ENCODE data around the gene ZNF865.
A peak's percentile ranks its signal among the peaks of the same experiment; 100 is the strongest.

Gene ZNF865

GRCh38 chr19:55586976-55587668 is 18.3 kb upstream of the ZNF865 start:
- DNase-seq (ENCODE audit: low spot score), result peak; percentile 89

GRCh38 chr19:55588738-55589137 is 16.7 kb upstream of the ZNF865 start:
- no peak for DNase-seq (ENCODE audit: low spot score)

GRCh38 chr19:55590109-55590508 is 15.3 kb upstream of the ZNF865 start:
- no peak for DNase-seq (ENCODE audit: low spot score)

- no peak for DNase-seq (ENCODE audit: low spot score)
These were observed 14.8 kb upstream of the ZNF865 start for GRCh38 chr19:55590617-55591016.

- no peak for DNase-seq (ENCODE audit: low spot score)
These were observed 13.9 kb upstream of the ZNF865 start for GRCh38 chr19:55591555-55591954.

- DNase-seq (ENCODE audit: low spot score), result no peak
These were observed 12.9 kb upstream of the ZNF865 start for GRCh38 chr19:55592391-55593090.

GRCh38 chr19:55593096-55593772 is 12.2 kb upstream of the ZNF865 start:
- DNase-seq (ENCODE audit: low spot score), result no peak

- no peak for DNase-seq (ENCODE audit: low spot score)
These were observed 10.4 kb upstream of the ZNF865 start for GRCh38 chr19:55594996-55595545.

GRCh38 chr19:55596304-55596703 is 9.1 kb upstream of the ZNF865 start:
- no peak for DNase-seq (ENCODE audit: low spot score)

GRCh38 chr19:55597501-55597921 is 7.9 kb upstream of the ZNF865 start:
- DNase-seq (ENCODE audit: low spot score), result no peak

GRCh38 chr19:55598034-55598433 is 7.4 kb upstream of the ZNF865 start:
- DNase-seq (ENCODE audit: low spot score), result no peak

GRCh38 chr19:55598719-55599467 is 6.6 kb upstream of the ZNF865 start:
- peak; percentile 95 for DNase-seq (ENCODE audit: low spot score)

GRCh38 chr19:55599468-55599841 is 6.0 kb upstream of the ZNF865 start, which contains the start of gene FIZ1:
Gene FIZ1 (minus strand): TSS chr19:55599517. CDS start chr19:55597865, 1,652 bp downstream.
- peak; percentile 100 for DNase-seq (ENCODE audit: low spot score)

- peak; percentile 96 for DNase-seq (ENCODE audit: low spot score)
These were observed 5.4 kb upstream of the ZNF865 start, which contains the start of gene ZNF524 for GRCh38 chr19:55599842-55600661. Gene ZNF524 (plus strand): TSS chr19:55600288. CDS start chr19:55602113, 1,825 bp downstream.

- peak; percentile 20 for DNase-seq (ENCODE audit: low spot score)
These were observed 4.8 kb upstream of the ZNF865 start for GRCh38 chr19:55600662-55601028.

- DNase-seq (ENCODE audit: low spot score), result peak; percentile 52
These were observed 4.4 kb upstream of the ZNF865 start for GRCh38 chr19:55601084-55601483.

- no peak for DNase-seq (ENCODE audit: low spot score)
These were observed 3.1 kb upstream of the ZNF865 start for GRCh38 chr19:55602104-55603001.

- DNase-seq (ENCODE audit: low spot score), result no peak
These were observed 2.3 kb upstream of the ZNF865 start for GRCh38 chr19:55603115-55603514.

- DNase-seq (ENCODE audit: low spot score), result no peak
These were observed 1.7 kb upstream of the ZNF865 start for GRCh38 chr19:55603581-55604292.

Measured in pons (tissue), 1 donor.